A549 (cell line): ENCODE data around the gene ARMC9. TPM values are rescaled to one million over a fixed set of nuclear protein-coding genes. Genes with fewer than 3 reads are reported as not detected.

Experiments used
- ATAC-seq, 2 experiments: fragments of 200-7000 bp in 1 of 2; fragments of >200 bp in 1 of 2; cut with Nextera tagmentation in 1 of 2; cut with Tn5 transposase in 1 of 2; 3 replicates each; pipeline versions ENCODE4 v1.8.0 to v1.9.1; 2018 to 2020; ENCODE audit warnings: mild to moderate bottlenecking in 1 of 2, moderate library complexity in 1 of 2
- CTCF ChIA-PET: fragments of 300-600 bp; sonication (Branson Sonifier 250); formaldehyde crosslinking; extraction: SDS; loops from one replicate; lab custom pipeline; 2021; ENCODE audit warnings: antibody characterized with exemption, inconsistent platforms; lab: Yijun Ruan, JAX
- POLR2A ChIA-PET: fragments of 350-600 bp; formaldehyde crosslinking; extraction: SDS; loops from one replicate; lab custom pipeline; 2021; ENCODE audit warnings: antibody characterized with exemption, inconsistent platforms; lab: Yijun Ruan, JAX
- DNase-seq, 2 experiments: peaks; one replicate each; pipeline versions ENCODE4 v3.0.0 to v3.0.0-alpha.2; 2011 to 2016; ENCODE audit warnings: low read depth in 1 of 2, low spot score in 1 of 2
- FAIRE-seq: peaks from 2 replicates; lab custom pipeline; 2011; peaks lifted over from hg19 to GRCh38; lab: Jason Lieb, UNC
- H3K27ac ChIP-seq, 2 experiments: fragments of >200 bp; sonication (Bioruptor Twin); formaldehyde crosslinking; 3 replicates each; pipeline ENCODE4 v1.5.1; 2016 to 2017
- H3K4me1 ChIP-seq: fragments of >200 bp; sonication (Bioruptor Twin); formaldehyde crosslinking; 3 replicates; pipeline ENCODE4 v1.6.1; 2016
- H3K4me2 ChIP-seq: fragments of >200 bp; sonication (Bioruptor Twin); formaldehyde crosslinking; 3 replicates; pipeline ENCODE4 v1.6.1; 2016
- H3K4me3 ChIP-seq: fragments of >200 bp; sonication (Bioruptor Twin); formaldehyde crosslinking; 3 replicates; pipeline ENCODE4 v1.5.1; 2016
- H3K9me3 ChIP-seq: fragments of >200 bp; sonication (Bioruptor Twin); formaldehyde crosslinking; 3 replicates; pipeline ENCODE4 v1.6.1; 2016
- CBX8 ChIP-seq: fragments of 200-600 bp; sonication (generic); IDR thresholded peaks from 2 replicates; pipeline ENCODE4 v1.6.1; 2016
- CEBPB ChIP-seq, 2 experiments: fragments of >200 bp in 1 of 2; sonication (Bioruptor Twin) in 1 of 2; formaldehyde crosslinking in 1 of 2; IDR thresholded peaks; 2 replicates each; pipeline ENCODE4 v1.6.1; 2012 to 2016
- EHF ChIP-seq: fragments of 250-450 bp; sonication (Bioruptor Pico); IDR thresholded peaks from 2 replicates; pipeline ENCODE4 v1.5.0; 2020; ENCODE audit warnings: mild to moderate bottlenecking
- EHMT2 ChIP-seq: fragments of 200-600 bp; sonication (generic); IDR thresholded peaks from 2 replicates; pipeline ENCODE4 v1.6.1; 2016; ENCODE audit warnings: antibody characterized with exemption, low read depth, mild to moderate bottlenecking, moderate library complexity
- EP300 ChIP-seq, 2 experiments: fragments of >200 bp; sonication (Bioruptor Twin); formaldehyde crosslinking; IDR thresholded peaks; 2 replicates in 1 of 2; 3 replicates in 1 of 2; pipeline ENCODE4 v1.6.1; 2016 to 2017
- FOSL2 ChIP-seq, 2 experiments: fragments of 450-650 bp in 1 of 2; fragments of >200 bp in 1 of 2; sonication (Bioruptor Twin) in 1 of 2; formaldehyde crosslinking; IDR thresholded peaks; 2 replicates each; pipeline versions ENCODE4 v1.5.0 to v1.6.1; 2016 to 2020; ENCODE audit warnings: mild to moderate bottlenecking in 1 of 2, moderate library complexity in 1 of 2
- GATA3 ChIP-seq: IDR thresholded peaks from 2 replicates; pipeline ENCODE4 v1.6.1; 2012; ENCODE audit warnings: borderline replicate concordance
- HEYL ChIP-seq: fragments of 250-450 bp; sonication (Bioruptor Pico); IDR thresholded peaks from 2 replicates; pipeline ENCODE4 v1.8.0; 2021; ENCODE audit warnings: mild to moderate bottlenecking, moderate library complexity
- HOXB5 ChIP-seq: fragments of 250-450 bp; sonication (Bioruptor Pico); IDR thresholded peaks from 2 replicates; pipeline ENCODE4 v1.5.0; 2020; ENCODE audit warnings: mild to moderate bottlenecking, moderate library complexity
- JUNB ChIP-seq: fragments of >200 bp; sonication (Bioruptor Twin); formaldehyde crosslinking; IDR thresholded peaks from 2 replicates; pipeline ENCODE4 v1.6.1; 2016
- KDM1A ChIP-seq: fragments of 200-600 bp; sonication (generic); IDR thresholded peaks from 2 replicates; pipeline ENCODE4 v1.6.1; 2016; ENCODE audit warnings: low read depth, mild to moderate bottlenecking
- KDM5A ChIP-seq: fragments of 200-600 bp; sonication (generic); IDR thresholded peaks from 2 replicates; pipeline ENCODE4 v1.6.1; 2016; ENCODE audit warnings: antibody characterized with exemption, mild to moderate bottlenecking
- MAFK ChIP-seq: fragments of 450-650 bp; IDR thresholded peaks from 2 replicates; pipeline ENCODE4 v1.6.1; 2014; ENCODE audit not compliant: partially characterized antibody
- MYC ChIP-seq: IDR thresholded peaks from 2 replicates; pipeline ENCODE4 v1.6.1; 2012; ENCODE audit warnings: mild to moderate bottlenecking, inconsistent platforms, low read length, improper control_type of control experiment, borderline replicate concordance
- NFE2L2 ChIP-seq: fragments of 150-350 bp; conservative IDR thresholded peaks from 2 replicates; pipeline ENCODE4 v1.6.1; 2014; ENCODE audit warnings: low read length
- NR3C1 ChIP-seq: fragments of >200 bp; sonication (Bioruptor Twin); formaldehyde crosslinking; IDR thresholded peaks from 3 replicates; pipeline ENCODE4 v1.6.1; 2017
- RAD21 ChIP-seq, 2 experiments: fragments of >200 bp in 1 of 2; sonication (Bioruptor Twin) in 1 of 2; formaldehyde crosslinking in 1 of 2; IDR thresholded peaks in 1 of 2; conservative IDR thresholded peaks in 1 of 2; 2 replicates in 1 of 2; 3 replicates in 1 of 2; pipeline ENCODE4 v1.6.1; 2012 to 2018; ENCODE audit warnings: inconsistent platforms in 1 of 2
- RARB ChIP-seq: fragments of 250-450 bp; sonication (Bioruptor Pico); IDR thresholded peaks from 2 replicates; pipeline ENCODE4 v1.8.0; 2021; ENCODE audit warnings: mild to moderate bottlenecking, moderate library complexity
- RFX5 ChIP-seq: fragments of 450-650 bp; IDR thresholded peaks from 2 replicates; pipeline ENCODE4 v1.7.1; 2014; ENCODE audit warnings: antibody characterized with exemption, mild to moderate bottlenecking, moderate library complexity
- TP53 ChIP-seq: fragments of 250-450 bp; sonication (Bioruptor Pico); IDR thresholded peaks from 2 replicates; pipeline ENCODE4 v1.5.0; 2021; ENCODE audit warnings: mild to moderate bottlenecking, moderate library complexity
- ZNF302 ChIP-seq: fragments of 250-450 bp; sonication (Bioruptor Pico); IDR thresholded peaks from 2 replicates; pipeline ENCODE4 v1.9.0; 2021; ENCODE audit warnings: inconsistent platforms, mild to moderate bottlenecking, moderate library complexity
- ZSCAN20 ChIP-seq: fragments of 250-450 bp; sonication (Bioruptor Pico); IDR thresholded peaks from 2 replicates; pipeline ENCODE4 v1.8.0; 2022; ENCODE audit warnings: mild to moderate bottlenecking, moderate library complexity
- WGBS: methylation state at CpG from one replicate; pipeline ENCODE4 v1.1.6; 2017; ENCODE audit errors: missing lambda C conversion rate; 5-methylcytosine and 5-hydroxymethylcytosine counted together
- polyA plus RNA-seq, 4 experiments: library from polyadenylated mRNA; depleted of rRNA in 3 of 4; stranded (reverse); fragments of >200 nt; fragmentation: RNase III in 1 of 4; extraction: RNeasy Plus Mini Kit Qiagen cat#74134 plus additional on column Dnase treatment in 1 of 4; gene quantifications; 2 replicates in 3 of 4; 3 replicates in 1 of 4; pipeline ENCODE4 v1.2.3, GENCODE V29; 2011 to 2017
- TF ChIP-seq, protein P1 (sequence below): IDR thresholded peaks from 2 replicates; pipeline ENCODE4 v1.6.1; 2012; ENCODE audit warnings: low read depth, borderline replicate concordance
- TF ChIP-seq, protein P2 (sequence below): fragments of >200 bp; sonication (Bioruptor Twin); formaldehyde crosslinking; IDR thresholded peaks from 3 replicates; pipeline ENCODE4 v1.6.1; 2016
- TF ChIP-seq, protein P3 (sequence below): fragments of 250-450 bp; sonication (Bioruptor Pico); IDR thresholded peaks from 2 replicates; pipeline ENCODE4 v1.5.0; 2020; ENCODE audit warnings: low read depth, mild to moderate bottlenecking, moderate library complexity
- TF ChIP-seq, protein P4 (sequence below): fragments of 150-350 bp; IDR thresholded peaks from 2 replicates; pipeline ENCODE4 v1.6.1; 2014; ENCODE audit warnings: low read depth, mild to moderate bottlenecking, low read length

ARMC9 gene
- polyA plus RNA-seq, 2 of the 4 experiments (the other 2 are of a cell fraction), result 12.0 to 14.1 TPM

DNA sequence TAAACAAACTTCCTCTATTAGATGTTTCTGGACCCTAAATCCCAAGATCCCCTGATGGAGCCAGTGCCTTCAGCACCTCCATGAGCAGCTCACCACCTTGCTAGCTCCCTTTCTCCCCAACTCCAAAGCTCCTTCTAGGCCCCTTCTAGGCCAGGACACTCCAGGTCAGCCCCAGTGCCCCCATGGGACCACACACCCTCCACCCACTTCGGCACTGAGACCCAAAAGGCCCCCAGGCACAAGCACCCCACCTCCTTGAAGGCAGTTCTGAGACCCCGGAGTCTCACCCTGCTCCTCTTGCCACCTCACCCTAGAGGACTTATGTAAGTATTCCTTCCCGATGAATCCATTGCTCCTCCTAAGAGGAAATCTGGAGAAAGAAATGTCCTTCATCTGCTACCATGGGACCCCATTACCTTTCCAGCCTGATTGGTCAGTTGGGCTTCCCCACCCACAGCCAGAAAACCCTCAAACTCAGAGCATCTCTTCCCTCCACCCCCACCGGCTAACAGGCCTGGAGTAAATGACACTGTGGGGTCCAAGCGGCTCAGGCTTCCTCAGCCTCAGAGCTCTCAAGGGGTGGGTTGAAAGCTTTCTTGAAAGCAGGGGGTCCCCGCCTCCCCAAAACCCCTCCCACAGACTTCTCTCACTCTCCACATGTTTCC, 9.8 kb upstream of the ARMC9 start (continued):
- TF ChIP-seq, protein P1, sequence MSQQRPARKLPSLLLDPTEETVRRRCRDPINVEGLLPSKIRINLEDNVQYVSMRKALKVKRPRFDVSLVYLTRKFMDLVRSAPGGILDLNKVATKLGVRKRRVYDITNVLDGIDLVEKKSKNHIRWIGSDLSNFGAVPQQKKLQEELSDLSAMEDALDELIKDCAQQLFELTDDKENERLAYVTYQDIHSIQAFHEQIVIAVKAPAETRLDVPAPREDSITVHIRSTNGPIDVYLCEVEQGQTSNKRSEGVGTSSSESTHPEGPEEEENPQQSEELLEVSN, result no peak
- no peak for TF ChIP-seq HEYL (CRISPR knock-in tag)

DNA sequence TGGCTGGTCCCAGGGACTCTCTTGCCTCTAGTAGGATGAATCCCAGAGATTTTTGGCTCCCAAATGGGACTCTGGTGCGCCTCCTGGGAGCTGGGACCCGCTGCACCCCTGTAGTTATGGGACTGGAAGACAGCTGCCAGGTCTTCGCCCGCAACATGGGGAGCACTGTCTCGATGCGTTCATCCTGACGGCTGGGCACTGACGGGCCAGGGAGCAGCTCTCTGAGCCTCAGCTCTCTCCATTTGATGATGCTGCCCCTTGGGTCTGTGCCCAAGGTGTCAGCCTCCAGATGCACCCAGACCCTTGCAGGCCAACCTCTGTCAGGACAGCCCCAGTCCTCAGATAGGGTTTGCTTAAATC, 9.3 kb upstream of the ARMC9 start:
- Histone ChIP-seq H3K27ac (no peak overlapping the region), H3K9me3 (no peaks in the 10 kb centered on the region), H3K4me1 (no peaks in the 10 kb centered on the region), H3K4me3 (no peak overlapping the region), H3K4me2 (no peak overlapping the region)
- ChIA-PET POLR2A (no interaction called here), CTCF (interaction anchor here (0.6 to 4.3 kb wide), 5 partner anchors 23 to 394 kb away, joined by 3 to 39 read pairs (median 3); no protein-coding TSS in a partner anchor)
- FAIRE-seq, result no peak
- ATAC-seq, result no peak
- DNase-seq, result no peak
- 80% methylated on average over 3 of the region's 8 CpGs for WGBS
- no peak for TF ChIP-seq RAD21 (conservative IDR thresholded peaks at IDR 0.05 in 1 of 2, IDR thresholded peaks at IDR 0.05 in 1 of 2)
- no peak for TF ChIP-seq EP300 (IDR thresholded peaks at IDR 0.05)
- TF ChIP-seq GATA3, result no peak
- no peak for TF ChIP-seq RFX5
- no peak for TF ChIP-seq MYC
- TF ChIP-seq CEBPB (IDR thresholded peaks at IDR 0.05), result no peak
- TF ChIP-seq, protein P1, result no peak
- TF ChIP-seq TP53, result no peak
- no peak for TF ChIP-seq NFE2L2
- TF ChIP-seq, protein P2, sequence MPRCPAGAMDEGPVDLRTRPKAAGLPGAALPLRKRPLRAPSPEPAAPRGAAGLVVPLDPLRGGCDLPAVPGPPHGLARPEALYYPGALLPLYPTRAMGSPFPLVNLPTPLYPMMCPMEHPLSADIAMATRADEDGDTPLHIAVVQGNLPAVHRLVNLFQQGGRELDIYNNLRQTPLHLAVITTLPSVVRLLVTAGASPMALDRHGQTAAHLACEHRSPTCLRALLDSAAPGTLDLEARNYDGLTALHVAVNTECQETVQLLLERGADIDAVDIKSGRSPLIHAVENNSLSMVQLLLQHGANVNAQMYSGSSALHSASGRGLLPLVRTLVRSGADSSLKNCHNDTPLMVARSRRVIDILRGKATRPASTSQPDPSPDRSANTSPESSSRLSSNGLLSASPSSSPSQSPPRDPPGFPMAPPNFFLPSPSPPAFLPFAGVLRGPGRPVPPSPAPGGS, result no peak
- no peak for TF ChIP-seq ZSCAN20 (CRISPR knock-in tag)
- TF ChIP-seq, protein P3, sequence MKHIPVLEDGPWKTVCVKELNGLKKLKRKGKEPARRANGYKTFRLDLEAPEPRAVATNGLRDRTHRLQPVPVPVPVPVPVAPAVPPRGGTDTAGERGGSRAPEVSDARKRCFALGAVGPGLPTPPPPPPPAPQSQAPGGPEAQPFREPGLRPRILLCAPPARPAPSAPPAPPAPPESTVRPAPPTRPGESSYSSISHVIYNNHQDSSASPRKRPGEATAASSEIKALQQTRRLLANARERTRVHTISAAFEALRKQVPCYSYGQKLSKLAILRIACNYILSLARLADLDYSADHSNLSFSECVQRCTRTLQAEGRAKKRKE (CRISPR knock-in tag), result no peak
- no peak for TF ChIP-seq EHMT2
- TF ChIP-seq EHF (CRISPR knock-in tag), result no peak
- TF ChIP-seq RARB, result no peak
- no peak for TF ChIP-seq MAFK
- no peak for TF ChIP-seq CBX8
- TF ChIP-seq JUNB, result no peak

DNA sequence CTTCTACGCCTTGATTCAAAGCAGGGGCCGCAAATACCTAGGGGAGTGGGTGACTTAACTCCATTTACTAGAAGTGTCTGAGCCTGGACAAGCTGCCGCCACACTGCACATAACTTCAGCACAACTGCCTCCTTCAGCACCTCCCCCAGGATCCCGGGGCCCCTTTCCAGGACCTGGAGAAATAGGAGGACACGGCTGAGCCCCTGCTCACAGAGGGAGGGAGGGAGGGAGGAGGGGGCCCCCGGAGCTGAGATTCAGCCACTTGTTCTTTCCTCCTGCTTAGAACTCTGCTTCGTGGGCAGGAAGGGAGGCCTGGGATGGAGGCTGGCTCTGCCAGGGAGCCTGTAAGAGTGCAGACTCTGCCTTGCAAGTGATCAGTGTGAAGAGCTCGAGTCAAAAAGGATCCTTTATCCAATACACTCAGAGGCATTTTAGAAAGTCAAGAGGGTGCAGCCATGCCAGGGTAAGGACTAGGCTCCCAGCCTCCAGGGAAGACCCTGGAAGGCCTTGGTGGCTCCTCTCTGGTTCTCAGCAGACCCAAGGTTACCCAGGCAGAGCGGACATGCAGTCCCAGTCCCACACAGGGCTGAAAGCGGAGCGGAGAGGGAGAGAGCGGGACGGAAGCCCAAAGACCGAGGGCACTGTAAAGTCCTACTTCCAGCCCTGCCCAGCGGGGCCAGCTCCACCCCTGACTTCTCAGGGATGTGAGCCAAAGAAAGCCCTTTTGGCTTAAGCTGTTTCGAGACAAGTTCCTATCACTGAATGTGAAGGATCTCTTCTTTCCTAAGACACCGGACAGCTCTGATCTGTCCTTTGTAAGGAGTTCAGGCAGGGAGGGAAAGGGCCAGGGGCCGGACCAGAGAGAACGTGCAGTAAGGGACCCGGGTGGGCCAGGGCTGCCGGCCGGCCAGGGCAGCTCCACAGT, 8.6 kb upstream of the ARMC9 start:
- no peak for FAIRE-seq
- ChIA-PET POLR2A (no interaction called here), CTCF (interaction anchor here (0.6 to 4.3 kb wide), 6 partner anchors 23 to 395 kb away, joined by 3 to 39 read pairs (median 4); no protein-coding TSS in a partner anchor)
- WGBS, result 78% methylated on average over 16 of the region's 22 CpGs
- Histone ChIP-seq H3K27ac (no peak overlapping the region), H3K9me3 (no peaks in the 10 kb centered on the region), H3K4me1 (no peaks in the 10 kb centered on the region), H3K4me3 (no peak overlapping the region), H3K4me2 (no peak overlapping the region)
- DNase-seq, result no peak
- ATAC-seq, result peak in 1 of 2 experiments; percentile 15; a peak in 3 of 6 replicates
- TF ChIP-seq RARB (no peak), NR3C1 (no peak), KDM1A (no peak), ZNF302 (CRISPR knock-in tag) (no peak), FOSL2 (IDR thresholded peaks at IDR 0.05) (no peak), FOSL2 (CRISPR knock-in tag; IDR thresholded peaks at IDR 0.05) (no peak), KDM5A (no peak), HOXB5 (CRISPR knock-in tag) (no peak)
- TF ChIP-seq, protein P4, sequence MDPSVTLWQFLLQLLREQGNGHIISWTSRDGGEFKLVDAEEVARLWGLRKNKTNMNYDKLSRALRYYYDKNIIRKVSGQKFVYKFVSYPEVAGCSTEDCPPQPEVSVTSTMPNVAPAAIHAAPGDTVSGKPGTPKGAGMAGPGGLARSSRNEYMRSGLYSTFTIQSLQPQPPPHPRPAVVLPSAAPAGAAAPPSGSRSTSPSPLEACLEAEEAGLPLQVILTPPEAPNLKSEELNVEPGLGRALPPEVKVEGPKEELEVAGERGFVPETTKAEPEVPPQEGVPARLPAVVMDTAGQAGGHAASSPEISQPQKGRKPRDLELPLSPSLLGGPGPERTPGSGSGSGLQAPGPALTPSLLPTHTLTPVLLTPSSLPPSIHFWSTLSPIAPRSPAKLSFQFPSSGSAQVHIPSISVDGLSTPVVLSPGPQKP, result no peak
- TF ChIP-seq, protein P2, result no peak
